CD8-positive, alpha-beta memory T cell (primary cell): ENCODE results near the gene GHSR. TPM values are rescaled to one million over a fixed set of nuclear protein-coding genes. Genes with fewer than 3 reads are reported as not detected.

Experiments used
- CTCF ChIA-PET: fragments of 350-600 bp; sonication (Branson Sonifier 250); formaldehyde crosslinking; loops from one replicate; lab custom pipeline; 2021; ENCODE audit warnings: antibody characterized with exemption; lab: Charles Lee
- POLR2A ChIA-PET: fragments of 350-600 bp; sonication (Branson Sonifier 250); formaldehyde crosslinking; loops from one replicate; lab custom pipeline; 2021; ENCODE audit warnings: antibody characterized with exemption; lab: Charles Lee
- DNase-seq, 5 donors: peaks; one replicate each; pipeline versions ENCODE4 v3.0.0 to v3.0.0-alpha.2; 2020 to 2022; ENCODE audit warnings: mixed read lengths in 1 of 5
- H3K27ac ChIP-seq: one replicate; pipeline ENCODE4 v1.7.0; 2013; ENCODE audit warnings: low read depth, mild to moderate bottlenecking, low read length, moderate library complexity
- H3K27me3 ChIP-seq: 2 replicates; pipeline ENCODE4 v1.7.0; 2013; ENCODE audit warnings: low read length, mild to moderate bottlenecking; ENCODE audit not compliant: insufficient read depth, poor library complexity, severe bottlenecking
- H3K36me3 ChIP-seq: 2 replicates; pipeline ENCODE4 v1.7.0; 2013; ENCODE audit warnings: mild to moderate bottlenecking, low read length, moderate library complexity; ENCODE audit not compliant: insufficient read depth
- H3K4me1 ChIP-seq: 2 replicates; pipeline ENCODE4 v1.7.0; 2013; ENCODE audit warnings: mild to moderate bottlenecking, low read length, moderate library complexity; ENCODE audit not compliant: insufficient read depth
- H3K4me3 ChIP-seq: 2 replicates; pipeline ENCODE4 v1.7.0; 2013; ENCODE audit warnings: mild to moderate bottlenecking, low read length
- H3K9me3 ChIP-seq: 2 replicates; pipeline ENCODE4 v1.7.0; 2013; ENCODE audit warnings: mild to moderate bottlenecking, low read length
- H3K27ac Mint-ChIP-seq, 8 donors: one replicate each; pipeline ENCODE4 v1.8.0; 2020 to 2021; ENCODE audit warnings: mixed read lengths in 8 of 8, mild to moderate bottlenecking in 6 of 8, inconsistent platforms in 3 of 8, moderate library complexity in 3 of 8
- H3K27me3 Mint-ChIP-seq, 2 donors: one replicate each; pipeline ENCODE4 v1.8.0; 2020 to 2021; ENCODE audit warnings: mixed read lengths in 2 of 2, mild to moderate bottlenecking in 1 of 2, moderate library complexity in 1 of 2
- H3K36me3 Mint-ChIP-seq, 3 donors: one replicate each; pipeline ENCODE4 v1.8.0; 2020 to 2021; ENCODE audit warnings: mixed read lengths in 3 of 3, inconsistent platforms in 1 of 3, mild to moderate bottlenecking in 1 of 3
- H3K4me1 Mint-ChIP-seq, 3 donors: one replicate each; pipeline ENCODE4 v1.8.0; 2020 to 2021; ENCODE audit warnings: mixed read lengths in 3 of 3, inconsistent platforms in 1 of 3, mild to moderate bottlenecking in 1 of 3
- H3K4me3 Mint-ChIP-seq, 7 donors: one replicate each; pipeline ENCODE4 v1.8.0; 2020 to 2021; ENCODE audit warnings: mixed read lengths in 7 of 7, mild to moderate bottlenecking in 6 of 7, moderate library complexity in 4 of 7, inconsistent platforms in 2 of 7
- H3K9me3 Mint-ChIP-seq, 5 donors: one replicate each; pipeline ENCODE4 v1.8.0; 2020 to 2022; ENCODE audit warnings: mixed read lengths in 5 of 5, mild to moderate bottlenecking in 3 of 5, moderate library complexity in 2 of 5, inconsistent platforms in 1 of 5
- polyA plus RNA-seq: library from polyadenylated mRNA; unstranded; fragments of 300-500 nt; fragmentation: Illumina TruSeq; gene quantifications from one replicate; pipeline ENCODE4 v1.2.3, GENCODE V29; 2021
- total RNA-seq, 2 experiments: library from RNA; stranded (reverse); gene quantifications; one replicate each; pipeline ENCODE4 v1.2.3, GENCODE V29; 2021

GHSR gene
- total and polyA plus RNA-seq, 3 experiments from 2014 or later = not detected

GRCh38 chr3:172437713-172438112, 10.5 kb downstream of the GHSR start:
- peaks cover 0 to 2% (median 0%) of the 10 kb centered on the region in 3 donors for H3K36me3 Mint-ChIP-seq
- H3K27ac ChIP-seq = no peak overlapping the region
- no peaks in the 10 kb centered on the region for H3K36me3 ChIP-seq
- no peaks in the 10 kb centered on the region for H3K4me1 Mint-ChIP-seq
- no peaks in the 10 kb centered on the region for H3K4me1 ChIP-seq
- DNase-seq = no peak
- H3K9me3 ChIP-seq = no peaks in the 10 kb centered on the region
- H3K4me3 Mint-ChIP-seq = no peak overlapping the region
- ChIA-PET POLR2A (no interaction called here), CTCF (no interaction called here)
- H3K27ac Mint-ChIP-seq = peak overlapping the region in 1 of 8 donors; percentile 7
- peaks cover 27 to 44% of the 10 kb centered on the region in 2 donors for H3K27me3 Mint-ChIP-seq
- no peaks in the 10 kb centered on the region for H3K27me3 ChIP-seq
- no peak overlapping the region for H3K4me3 ChIP-seq
- H3K9me3 Mint-ChIP-seq = peaks cover 0 to 12% (median 7%) of the 10 kb centered on the region in 5 donors

- no peak for DNase-seq
- Mint-ChIP-seq H3K4me3 (no peak overlapping the region), H3K9me3 (no peaks in the 10 kb centered on the region), H3K4me1 (no peaks in the 10 kb centered on the region), H3K27me3 (peaks cover 10 to 49% of the 10 kb centered on the region in 2 donors), H3K27ac (no peak overlapping the region), H3K36me3 (peaks cover 0 to 2% (median 0%) of the 10 kb centered on the region in 3 donors)
- Histone ChIP-seq H3K27me3 (peaks cover 3% of the 10 kb centered on the region), H3K36me3 (no peaks in the 10 kb centered on the region), H3K4me3 (no peak overlapping the region), H3K27ac (no peak overlapping the region), H3K9me3 (no peaks in the 10 kb centered on the region), H3K4me1 (no peaks in the 10 kb centered on the region)
- ChIA-PET POLR2A (no interaction called here), CTCF (no interaction called here)
Observed at GRCh38 chr3:172415323-172415722, 32.9 kb downstream of the GHSR start.

GRCh38 chr3:172411478-172411947, 36.7 kb downstream of the GHSR start:
- no peak for DNase-seq
- Mint-ChIP-seq H3K4me3 (no peak overlapping the region), H3K4me1 (no peaks in the 10 kb centered on the region), H3K27ac (no peak overlapping the region), H3K27me3 (peaks cover 10 to 32% of the 10 kb centered on the region in 2 donors), H3K9me3 (no peaks in the 10 kb centered on the region), H3K36me3 (peaks cover 0 to 2% (median 0%) of the 10 kb centered on the region in 3 donors)
- H3K4me3 ChIP-seq = no peak overlapping the region
- H3K36me3 ChIP-seq = no peaks in the 10 kb centered on the region
- no peak overlapping the region for H3K27ac ChIP-seq
- H3K27me3 ChIP-seq = peaks cover 3% of the 10 kb centered on the region
- POLR2A ChIA-PET = no interaction called here
- H3K9me3 ChIP-seq = no peaks in the 10 kb centered on the region
- H3K4me1 ChIP-seq = no peaks in the 10 kb centered on the region
- CTCF ChIA-PET = no interaction called here

GRCh38 chr3:172410702-172411477, 37.4 kb downstream of the GHSR start:
- DNase-seq = no peak
- ChIA-PET POLR2A (no interaction called here), CTCF (no interaction called here)
- no peaks in the 10 kb centered on the region for H3K4me1 ChIP-seq
- no peak overlapping the region for H3K27ac ChIP-seq
- Mint-ChIP-seq H3K9me3 (no peaks in the 10 kb centered on the region), H3K4me3 (no peak overlapping the region), H3K36me3 (peaks cover 0 to 2% (median 0%) of the 10 kb centered on the region in 3 donors), H3K4me1 (no peaks in the 10 kb centered on the region), H3K27ac (peak overlapping the region in 1 of 8 donors; percentile 21), H3K27me3 (peaks cover 11 to 29% of the 10 kb centered on the region in 2 donors)
- peaks cover 3% of the 10 kb centered on the region for H3K27me3 ChIP-seq
- no peaks in the 10 kb centered on the region for H3K36me3 ChIP-seq
- H3K4me3 ChIP-seq = no peak overlapping the region
- H3K9me3 ChIP-seq = no peaks in the 10 kb centered on the region

GRCh38 chr3:172407872-172408271, 40.4 kb downstream of the GHSR start:
- CTCF ChIA-PET = no interaction called here
- POLR2A ChIA-PET = no interaction called here
- Mint-ChIP-seq H3K27me3 (peaks cover 7 to 10% of the 10 kb centered on the region in 2 donors), H3K4me3 (no peak overlapping the region), H3K36me3 (no peaks in the 10 kb centered on the region), H3K4me1 (no peaks in the 10 kb centered on the region), H3K27ac (no peak overlapping the region), H3K9me3 (no peaks in the 10 kb centered on the region)
- no peak for DNase-seq
- H3K36me3 ChIP-seq = no peaks in the 10 kb centered on the region
- H3K9me3 ChIP-seq = no peaks in the 10 kb centered on the region
- H3K27me3 ChIP-seq = no peaks in the 10 kb centered on the region
- no peaks in the 10 kb centered on the region for H3K4me1 ChIP-seq
- H3K4me3 ChIP-seq = no peak overlapping the region
- H3K27ac ChIP-seq = no peak overlapping the region

- Histone ChIP-seq H3K9me3 (no peaks in the 10 kb centered on the region), H3K4me3 (no peak overlapping the region), H3K27ac (no peak overlapping the region), H3K4me1 (no peaks in the 10 kb centered on the region), H3K27me3 (no peaks in the 10 kb centered on the region), H3K36me3 (no peaks in the 10 kb centered on the region)
- Mint-ChIP-seq H3K27me3 (peaks cover 9 to 13% of the 10 kb centered on the region in 2 donors), H3K4me3 (no peak overlapping the region), H3K27ac (no peak overlapping the region), H3K36me3 (peaks cover 6 to 13% (median 6%) of the 10 kb centered on the region in 3 donors), H3K9me3 (peaks cover 0 to 5% (median 3%) of the 10 kb centered on the region in 5 donors), H3K4me1 (peaks cover 0 to 1% (median 0%) of the 10 kb centered on the region in 3 donors)
- ChIA-PET POLR2A (no interaction called here), CTCF (no interaction called here)
- no peak for DNase-seq
Observed at GRCh38 chr3:172405914-172406313, 42.3 kb downstream of the GHSR start.

- Mint-ChIP-seq H3K27ac (no peak overlapping the region), H3K4me1 (peaks cover 0 to 1% (median 0%) of the 10 kb centered on the region in 3 donors), H3K9me3 (peaks cover 0 to 5% (median 4%) of the 10 kb centered on the region in 5 donors), H3K27me3 (peaks cover 6 to 7% of the 10 kb centered on the region in 2 donors), H3K36me3 (peaks cover 6 to 13% (median 6%) of the 10 kb centered on the region in 3 donors), H3K4me3 (no peak overlapping the region)
- H3K4me1 ChIP-seq = no peaks in the 10 kb centered on the region
- no peaks in the 10 kb centered on the region for H3K36me3 ChIP-seq
- no peak overlapping the region for H3K27ac ChIP-seq
- ChIA-PET POLR2A (no interaction called here), CTCF (no interaction called here)
- H3K4me3 ChIP-seq = no peak overlapping the region
- H3K9me3 ChIP-seq = no peaks in the 10 kb centered on the region
- DNase-seq = no peak
- no peaks in the 10 kb centered on the region for H3K27me3 ChIP-seq
Observed at GRCh38 chr3:172404237-172404962, 43.9 kb downstream of the GHSR start.
